Kidney capillary endothelial cell (primary cell): Measurements from ENCODE around the gene NADSYN1.
A peak's percentile ranks its signal among the peaks of the same experiment; 100 is the strongest.
"Not testable (repeated sequence)": the region's sequence is repeated elsewhere in the genome, so short reads cannot be mapped to it uniquely, and the experiment has no call there.

ENCODE experiments used
- DNase-seq: peaks from one replicate; pipeline ENCODE4 v3.0.0-alpha.2; 2018; ENCODE audit warnings: low spot score

NADSYN1 gene

DNA sequence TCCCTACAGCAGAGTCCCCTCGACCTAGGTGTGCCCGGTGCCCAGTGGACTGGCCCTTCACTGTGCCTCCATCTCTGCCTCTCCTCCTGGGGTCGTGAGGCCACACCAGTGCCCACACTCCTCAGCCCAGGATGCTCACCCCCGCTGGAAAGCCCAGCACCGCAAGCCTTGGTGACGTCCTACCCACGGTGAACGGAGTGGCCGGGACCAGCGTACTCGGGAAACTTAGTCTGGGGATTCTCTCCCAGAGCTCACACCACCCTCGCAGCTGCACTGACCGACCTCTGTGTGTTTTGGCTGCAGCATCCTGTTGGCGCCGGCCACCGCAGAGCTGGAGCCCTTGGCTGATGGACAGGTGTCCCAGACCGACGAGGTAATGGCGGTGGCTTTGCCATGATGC, 38.5 kb downstream of the NADSYN1 start:
- DNase-seq = no peak

DNA sequence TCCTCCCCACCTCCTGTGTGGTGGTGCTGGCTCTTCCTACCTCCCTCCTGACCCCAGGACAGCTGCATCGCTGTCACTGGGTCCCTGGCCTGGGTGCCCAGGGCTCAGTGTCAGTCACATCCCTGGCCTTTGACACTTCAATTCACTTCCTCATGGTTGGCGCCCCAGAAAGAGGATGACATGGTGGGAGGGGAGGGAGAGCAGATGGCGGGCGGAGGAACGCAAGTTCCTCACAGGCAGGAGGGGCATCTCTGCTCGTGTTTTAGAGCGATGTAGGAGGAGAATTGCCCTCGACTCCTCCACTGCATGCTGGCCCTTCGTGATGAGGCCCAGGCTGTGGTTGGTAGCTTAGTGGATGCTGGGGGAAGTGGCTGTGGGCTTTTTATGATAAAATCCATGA, 38.9 kb downstream of the NADSYN1 start:
- DNase-seq = no peak

DNA sequence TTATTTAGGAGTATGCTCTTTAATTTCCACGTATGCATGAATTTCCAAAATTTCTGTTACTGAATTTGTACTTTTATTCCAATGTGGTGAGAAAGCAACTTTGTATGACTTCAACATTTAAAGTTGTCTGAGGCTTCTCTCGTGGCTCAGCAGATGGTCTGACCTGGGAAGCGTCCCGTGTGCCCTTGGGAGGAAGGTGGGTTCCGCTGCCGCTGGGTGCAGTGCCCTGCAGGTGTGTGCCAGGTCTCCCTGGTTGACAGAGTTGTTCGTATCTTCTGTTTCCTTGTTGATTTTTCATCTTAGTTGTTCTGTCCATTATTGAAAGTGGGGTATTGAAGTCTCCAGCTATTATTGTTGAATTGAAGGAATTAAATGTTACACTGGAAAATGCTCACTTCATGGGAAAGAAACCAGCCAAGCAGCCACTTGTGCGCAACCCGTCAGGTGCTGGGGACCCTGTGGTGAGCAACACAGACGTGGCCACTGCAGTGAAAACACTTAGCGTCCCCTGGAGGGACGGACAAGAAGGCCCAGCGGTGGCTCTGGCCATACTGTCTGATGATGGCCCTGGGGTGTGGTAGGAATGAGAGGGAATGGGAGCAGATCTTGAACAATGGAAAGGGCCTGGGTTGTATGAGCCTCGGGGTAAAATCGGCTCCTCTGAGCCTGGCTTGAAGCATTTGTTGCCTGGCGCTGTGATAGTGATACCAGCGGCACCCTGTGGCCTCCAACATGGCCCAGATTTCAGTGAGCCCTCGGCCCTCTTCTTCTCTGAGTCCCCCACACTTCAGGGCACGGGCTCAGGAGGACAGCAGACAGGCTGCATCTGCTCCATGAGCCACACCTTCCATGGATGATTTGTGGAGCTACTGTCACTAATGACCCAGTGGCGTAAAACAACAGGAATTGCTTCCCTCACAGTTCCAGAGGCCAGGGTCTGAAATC, 42.6 kb downstream of the NADSYN1 start:
- no peak for DNase-seq

DNA sequence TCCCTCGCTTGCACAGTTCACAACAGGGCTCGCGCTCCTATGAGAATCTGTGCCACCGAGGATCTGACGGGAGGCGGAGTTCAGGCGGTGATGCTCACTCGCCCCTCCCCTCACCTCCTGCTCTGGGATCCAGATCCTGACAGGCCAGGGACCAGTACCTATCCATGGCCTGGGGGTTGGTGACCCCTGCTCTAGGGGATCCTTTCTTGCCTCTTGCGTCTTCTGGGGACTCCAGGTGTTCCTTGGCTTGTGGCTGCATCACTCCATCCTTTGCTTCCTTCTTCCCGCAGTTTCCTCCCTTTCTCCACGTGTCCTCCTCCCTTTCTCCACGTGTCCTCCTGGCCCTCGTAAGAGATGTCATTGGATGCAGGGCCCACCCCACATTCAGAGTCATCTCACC, 43.4 kb downstream of the NADSYN1 start:
- DNase-seq = no peak

DNA sequence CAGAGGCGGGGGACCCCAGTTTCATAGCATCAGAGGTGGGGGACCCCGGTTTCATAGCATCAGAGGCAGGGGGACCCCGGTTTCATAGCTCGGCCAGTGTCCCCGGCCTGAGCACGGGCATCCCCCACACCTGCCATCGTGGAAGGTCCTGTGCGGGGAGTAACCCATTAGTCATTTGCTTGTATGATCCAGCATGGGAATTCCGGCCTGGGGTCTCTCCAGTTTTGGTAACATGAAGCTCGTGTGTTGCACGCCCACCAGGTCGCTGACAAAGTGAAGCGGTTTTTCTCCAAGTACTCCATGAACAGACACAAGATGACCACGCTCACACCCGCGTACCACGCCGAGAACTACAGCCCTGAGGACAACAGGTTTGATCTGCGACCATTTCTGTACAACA, 45.1 kb downstream of the NADSYN1 start:
- DNase-seq = no peak

DNA sequence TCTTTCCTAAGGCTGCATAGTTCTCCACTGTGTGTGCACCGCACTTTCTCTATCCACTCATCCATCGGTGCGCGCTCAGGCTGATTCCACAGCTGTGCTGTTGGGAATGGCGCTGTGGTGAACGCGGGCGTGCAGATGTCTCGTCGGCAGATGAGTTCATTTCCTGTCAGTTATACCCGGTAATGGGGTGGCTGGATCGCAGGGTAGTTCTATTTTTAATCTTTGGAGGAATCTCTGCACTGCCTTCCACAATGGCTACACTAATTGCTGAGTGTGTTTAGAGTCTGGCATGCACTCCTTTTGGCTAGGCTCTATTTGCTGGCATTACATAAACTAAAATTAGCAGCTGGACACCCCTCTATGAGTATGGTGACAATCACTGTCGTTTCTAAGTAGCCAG, 46.1 kb downstream of the NADSYN1 start:
- peak; percentile 85 for DNase-seq

DNA sequence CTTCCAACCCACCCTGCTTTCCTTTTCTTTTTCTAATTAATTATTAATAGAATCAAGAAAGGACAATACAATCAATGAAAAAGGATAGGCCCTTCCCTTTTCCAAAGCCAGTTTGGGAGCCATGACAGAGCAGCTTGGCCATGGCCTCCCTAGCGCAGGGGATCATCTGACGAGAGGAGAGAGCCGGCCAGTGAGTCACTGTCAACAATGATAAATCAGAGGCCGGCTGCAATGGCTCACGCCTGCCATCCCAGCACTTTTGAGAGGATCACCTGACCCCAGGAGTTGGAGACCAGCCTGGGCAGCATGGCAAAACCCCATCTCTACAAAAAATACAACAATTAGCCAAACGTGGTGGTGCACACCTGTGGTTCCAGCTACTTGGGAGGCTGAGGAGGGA, 46.5 kb downstream of the NADSYN1 start:
- peak; percentile 58 for DNase-seq

DNA sequence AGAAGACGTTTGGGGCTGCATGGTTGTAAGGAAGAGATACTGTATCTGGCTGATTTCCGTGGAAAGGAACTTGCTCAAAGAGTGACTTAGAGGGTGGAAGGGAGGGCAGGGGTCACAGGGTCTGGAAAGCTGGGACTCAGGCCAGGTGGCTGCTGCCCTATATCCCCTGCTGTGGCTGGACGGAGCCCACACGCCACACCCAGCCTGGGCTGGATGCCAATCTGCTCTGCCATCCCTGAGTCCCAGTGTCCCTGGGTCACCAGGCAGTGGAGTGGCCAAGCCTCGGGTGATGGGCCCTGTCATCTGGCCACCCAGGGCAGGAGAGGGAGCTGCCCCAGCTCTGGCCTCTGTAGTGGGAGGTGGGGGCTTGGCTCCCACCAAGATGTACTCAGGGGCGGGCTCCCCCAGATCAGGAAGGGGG, 47.6 kb downstream of the NADSYN1 start:
- no peak for DNase-seq

DNA sequence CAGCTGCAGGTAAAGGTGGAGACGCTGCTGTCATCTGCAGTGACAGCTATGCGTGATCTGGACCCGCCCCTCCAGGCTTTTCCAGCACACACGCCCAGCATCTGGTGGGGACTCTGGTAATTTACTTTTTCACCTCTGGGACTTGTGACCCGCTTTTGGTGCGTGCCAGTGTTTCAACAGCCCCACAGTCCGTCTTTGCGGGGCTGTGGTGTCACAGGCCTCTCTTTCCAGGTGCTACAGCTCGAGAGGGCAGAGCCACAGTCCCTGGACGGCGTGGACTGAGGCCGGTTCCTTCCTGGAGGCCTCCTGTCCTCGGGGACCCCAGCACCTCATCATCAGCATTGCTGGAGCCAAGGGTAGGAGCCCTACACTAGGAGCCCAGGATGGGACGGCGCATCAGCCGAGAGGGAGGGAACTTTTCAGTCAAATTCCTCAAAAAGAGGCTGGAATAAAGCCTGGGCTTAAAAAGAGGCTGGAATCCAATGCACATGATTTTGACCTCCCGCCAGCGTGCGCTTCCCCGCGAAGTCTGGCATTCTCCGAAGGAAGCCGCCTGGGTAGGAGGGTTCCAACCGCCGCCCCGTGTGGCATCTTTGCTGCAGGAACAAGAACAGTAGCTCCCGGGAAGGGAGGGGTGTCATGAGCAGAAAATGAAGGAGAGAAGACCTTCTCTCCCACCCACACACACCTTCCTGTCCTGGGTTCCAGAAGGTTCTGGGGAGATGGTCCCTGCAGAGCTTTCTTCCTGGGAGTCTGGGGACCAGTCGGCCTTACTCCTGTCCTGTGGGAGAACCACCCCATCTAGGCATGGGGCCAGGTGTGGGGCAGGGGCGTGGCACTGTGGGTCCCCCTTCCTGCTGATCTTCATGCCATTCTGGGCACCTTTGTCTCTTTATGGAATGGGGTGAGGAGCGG, 48.3 kb downstream of the NADSYN1 start:
- DNase-seq = no peak

DNA sequence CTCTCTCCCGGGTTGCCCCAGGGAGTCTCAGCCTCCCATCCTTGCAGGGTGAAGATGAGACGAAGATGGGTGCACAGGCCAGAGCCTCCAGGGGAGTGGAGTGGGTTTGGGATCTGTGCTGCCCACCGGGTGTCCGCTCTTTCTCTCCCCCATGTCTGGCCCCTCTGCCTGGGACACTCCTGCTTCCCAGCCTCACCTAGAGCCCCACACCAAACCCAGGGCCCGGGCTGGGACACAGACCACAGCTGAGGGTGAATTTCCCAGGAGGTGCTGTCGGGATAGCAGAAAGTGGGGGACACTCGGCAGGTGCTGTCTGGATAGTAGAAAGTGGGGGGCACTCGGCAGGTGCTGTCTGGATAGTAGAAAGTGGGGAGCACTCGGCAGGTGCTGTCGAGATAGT, 49.0 kb downstream of the NADSYN1 start:
- no peak for DNase-seq

DNA sequence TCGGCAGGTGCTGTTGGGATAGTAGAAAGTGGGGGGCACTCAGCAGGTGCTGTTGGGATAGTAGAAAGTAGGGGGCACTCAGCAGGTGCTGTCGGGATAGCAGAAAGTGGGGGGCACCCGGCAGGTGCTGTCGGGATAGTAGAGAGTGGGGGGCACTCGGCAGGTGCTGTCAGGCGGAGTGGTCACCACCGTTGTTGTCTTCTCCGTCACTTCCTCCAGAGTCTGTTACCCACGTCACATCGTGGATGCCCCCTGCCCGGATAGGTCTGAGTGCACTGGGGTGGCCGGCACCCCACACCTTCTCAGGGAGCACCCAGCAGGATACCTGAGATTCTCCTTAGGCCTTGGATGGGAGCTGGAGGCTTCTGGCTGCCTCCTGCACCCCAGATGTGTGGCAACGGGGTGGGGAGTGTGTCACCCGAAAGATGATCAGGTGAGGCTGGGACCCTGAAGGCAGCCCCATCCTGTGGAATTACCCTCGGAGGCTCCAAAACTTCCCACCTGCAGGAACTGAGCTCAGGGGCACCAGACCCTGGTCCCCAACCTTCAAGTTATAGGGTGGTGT, 50.0 kb downstream of the NADSYN1 start:
- no peak for DNase-seq

DNA sequence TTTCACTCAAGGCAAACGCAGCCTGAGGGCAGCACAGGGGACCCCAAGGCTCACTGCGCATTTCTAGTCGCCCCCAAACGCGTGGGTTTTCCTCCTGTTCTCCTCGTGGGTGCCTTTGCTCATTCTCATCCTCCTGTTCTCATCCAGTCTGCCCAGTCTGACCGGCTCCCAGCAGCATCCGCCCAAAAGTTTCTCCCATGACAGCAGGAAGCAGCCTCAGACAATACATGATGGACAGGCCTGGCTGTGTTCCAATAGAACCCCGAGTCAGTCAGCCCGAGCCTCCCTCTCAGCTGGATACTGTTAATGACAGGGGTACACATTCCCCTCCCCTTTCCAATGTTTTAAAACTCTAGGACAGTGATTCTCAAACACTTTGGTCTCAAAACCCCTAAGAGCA, 51.5 kb downstream of the NADSYN1 start:
- DNase-seq = peak; percentile 80

DNA sequence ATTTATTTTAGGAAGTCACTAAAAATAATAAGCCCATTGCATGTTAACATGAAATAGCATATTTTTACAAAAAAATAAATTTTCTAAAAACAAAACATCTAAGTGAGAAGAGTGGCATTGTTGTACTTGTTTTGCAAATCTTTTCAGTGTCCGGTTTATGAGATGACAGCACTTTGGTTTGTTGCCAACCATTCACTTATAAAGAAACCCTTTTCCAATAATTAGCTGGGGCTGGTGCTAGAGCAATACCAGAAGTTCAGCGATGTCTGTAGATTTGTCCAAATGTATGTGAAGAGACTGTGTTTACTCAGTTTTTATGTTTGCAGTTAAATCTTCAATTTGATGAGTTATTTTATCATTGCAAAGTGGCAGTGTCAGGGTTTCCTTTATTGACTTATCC, 52.0 kb downstream of the NADSYN1 start:
- peak; percentile 32 for DNase-seq

DNA sequence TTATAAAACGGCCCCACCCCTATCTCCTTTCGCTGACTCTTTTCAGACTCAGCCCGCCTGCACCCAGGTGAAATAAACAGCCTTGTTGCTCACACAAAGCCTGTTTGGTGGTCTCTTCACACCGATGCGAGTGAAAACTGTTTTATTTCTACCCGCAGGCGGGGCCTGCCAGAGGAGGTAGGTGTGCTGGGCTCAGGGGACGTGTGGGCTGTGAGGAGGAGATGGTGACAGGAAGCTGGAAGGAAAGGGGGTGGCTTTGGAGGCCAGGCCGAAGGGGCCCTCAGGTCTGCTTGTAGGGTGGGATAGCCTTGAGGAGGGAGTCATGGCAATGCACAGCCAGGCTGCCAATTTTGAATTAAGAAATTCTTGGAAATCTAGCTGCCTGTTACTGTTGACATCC, 52.8 kb downstream of the NADSYN1 start:
- DNase-seq = no peak

DNA sequence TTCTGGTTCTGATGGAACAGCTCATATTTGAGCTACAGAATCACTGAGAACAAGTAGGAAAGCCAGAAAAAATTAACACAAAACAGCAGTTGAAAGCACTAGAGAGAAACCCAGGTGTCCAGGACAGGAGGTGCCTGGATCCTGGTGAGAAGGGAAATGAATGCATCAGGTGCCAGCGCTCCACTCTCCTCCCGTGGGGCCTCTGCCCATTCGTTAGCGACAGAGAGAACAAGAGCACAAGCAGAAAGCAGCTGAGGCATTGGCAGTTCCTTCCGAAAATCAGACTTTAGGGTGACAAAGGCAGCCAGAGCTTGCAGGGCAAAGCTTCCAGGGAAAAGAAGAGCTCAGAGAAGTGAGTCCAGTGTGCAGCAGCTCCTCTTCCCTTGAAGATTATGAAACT, 54.1 kb downstream of the NADSYN1 start:
- no peak for DNase-seq

DNA sequence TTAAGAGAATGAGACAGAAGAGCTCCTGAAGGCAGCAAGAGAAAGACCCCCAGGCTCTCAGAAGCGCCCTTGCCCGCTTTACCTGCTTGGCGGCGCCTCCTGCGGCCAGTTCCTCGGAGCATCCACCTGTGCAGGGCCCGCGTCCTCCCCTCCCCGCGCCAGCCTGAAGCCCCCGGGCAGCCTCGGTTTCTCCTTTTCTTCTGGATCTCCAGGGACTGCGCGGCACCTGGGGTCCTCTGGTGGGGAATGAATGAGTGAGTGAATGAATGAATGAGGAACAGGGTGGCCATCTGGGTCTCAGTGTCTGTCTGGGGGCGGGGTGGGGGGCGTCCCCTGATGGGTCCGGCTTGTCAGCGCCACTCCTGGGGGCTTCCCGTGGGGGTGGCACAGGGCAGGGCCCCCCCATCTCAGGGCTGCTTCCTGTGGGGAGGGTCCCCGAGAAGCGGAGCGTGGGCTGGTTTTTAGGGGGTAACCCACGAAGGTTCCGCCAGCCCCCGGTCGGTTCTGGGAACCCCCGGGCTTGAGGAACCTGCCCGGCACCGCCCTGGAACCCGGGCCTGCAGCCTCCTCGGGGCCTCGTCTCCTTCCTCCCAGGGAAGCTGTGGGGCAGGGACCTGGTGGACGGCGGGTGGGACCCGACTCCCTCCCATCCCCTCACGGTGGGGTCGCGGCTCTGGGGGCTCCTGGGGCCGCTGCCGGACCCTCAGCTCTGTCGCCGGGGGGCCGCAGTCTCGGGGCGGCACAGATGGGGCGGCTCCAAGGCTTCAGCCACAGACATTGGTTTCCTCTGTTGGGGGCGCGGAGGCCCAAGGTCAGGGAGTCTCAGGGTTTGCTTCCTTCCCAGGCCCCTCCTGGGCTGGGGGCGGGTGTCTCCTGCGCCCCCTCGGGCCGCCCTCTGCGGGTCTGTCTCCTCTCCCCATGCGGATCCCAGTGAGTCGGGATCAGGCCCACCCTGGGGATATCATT, 65.8 kb downstream of the NADSYN1 start:
- DNase-seq = no peak

DNA sequence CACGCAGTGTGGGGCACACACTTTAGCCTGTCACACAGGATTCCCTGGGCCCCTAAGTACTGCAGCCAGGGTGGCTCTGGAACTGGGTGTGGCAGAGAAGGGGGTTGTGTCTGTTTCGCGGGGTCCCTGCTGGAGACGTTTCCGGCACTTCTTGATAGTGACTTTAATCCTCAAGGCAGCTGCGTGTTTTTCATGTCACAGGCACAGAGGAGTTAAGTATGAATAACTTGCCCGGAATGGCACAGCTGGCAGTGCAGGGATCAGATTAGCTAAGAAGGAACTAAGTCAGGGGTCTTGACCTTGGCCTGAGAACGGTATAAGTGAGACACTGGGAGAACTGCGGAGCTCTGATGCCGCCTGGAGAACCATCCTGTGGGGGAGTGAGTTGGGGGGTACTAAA, 66.5 kb downstream of the NADSYN1 start:
- no peak for DNase-seq

DNA sequence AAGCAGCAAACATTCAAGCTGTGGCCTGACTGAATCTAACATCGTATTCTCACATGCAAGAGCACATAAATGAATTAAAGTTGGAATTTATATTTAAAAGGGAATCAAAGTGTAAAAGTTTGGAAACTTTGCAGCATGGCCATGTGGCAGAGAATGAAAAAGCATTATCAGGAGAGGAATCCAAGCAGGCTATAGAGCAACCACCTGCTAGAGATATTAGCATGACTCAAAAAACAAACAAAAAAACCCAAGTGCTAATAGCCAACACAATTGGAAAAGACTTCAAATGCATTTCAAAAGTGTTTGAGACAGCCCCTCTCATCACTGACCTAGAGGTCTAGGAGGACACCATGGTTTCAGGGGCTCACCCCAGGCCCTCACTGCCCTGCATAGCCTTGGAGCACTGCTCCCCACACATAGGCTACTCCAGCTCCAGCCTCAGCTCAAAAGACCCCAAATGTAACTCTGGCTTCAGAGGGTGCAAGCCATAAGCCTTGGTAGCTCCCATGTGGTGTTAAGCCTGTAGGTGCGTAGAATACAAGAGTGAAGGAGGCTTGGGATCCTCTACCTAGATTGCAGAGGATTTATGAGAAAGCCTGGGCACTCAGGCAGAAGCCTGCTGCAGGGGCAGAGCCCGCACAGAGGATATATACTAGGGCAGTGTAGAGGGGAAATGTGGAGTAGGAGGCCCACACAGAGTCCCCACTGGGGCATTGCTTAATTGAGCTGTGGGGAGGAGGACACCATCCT, 72.4 kb downstream of the NADSYN1 start:
- no peak for DNase-seq

DNA sequence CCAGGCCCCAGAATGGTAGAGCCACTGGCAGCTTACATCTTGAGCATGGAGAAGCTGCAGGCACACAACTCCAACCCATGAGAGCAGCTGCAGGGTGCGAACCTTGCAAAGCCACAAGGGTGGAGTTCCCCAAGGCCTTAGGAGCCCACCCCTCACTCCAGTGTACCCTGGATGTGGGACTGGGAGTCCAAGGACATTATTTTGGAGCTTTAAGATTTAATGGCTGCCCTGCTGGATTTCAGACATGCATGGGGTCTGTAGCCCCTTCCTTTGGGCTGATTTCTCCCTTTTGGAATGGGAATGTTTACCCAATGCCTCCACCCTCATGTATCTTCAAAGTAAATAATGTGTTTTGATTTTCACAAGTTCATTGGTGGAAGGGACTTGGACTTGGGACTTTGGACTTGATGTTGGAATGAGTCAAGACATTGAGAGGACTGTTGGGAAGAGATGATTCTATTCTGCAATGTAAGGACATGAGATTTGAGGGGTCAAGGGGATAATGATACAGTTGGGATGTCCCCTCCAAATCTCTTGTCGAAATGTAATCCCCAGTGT, 73.0 kb downstream of the NADSYN1 start:
- no peak for DNase-seq

DNA sequence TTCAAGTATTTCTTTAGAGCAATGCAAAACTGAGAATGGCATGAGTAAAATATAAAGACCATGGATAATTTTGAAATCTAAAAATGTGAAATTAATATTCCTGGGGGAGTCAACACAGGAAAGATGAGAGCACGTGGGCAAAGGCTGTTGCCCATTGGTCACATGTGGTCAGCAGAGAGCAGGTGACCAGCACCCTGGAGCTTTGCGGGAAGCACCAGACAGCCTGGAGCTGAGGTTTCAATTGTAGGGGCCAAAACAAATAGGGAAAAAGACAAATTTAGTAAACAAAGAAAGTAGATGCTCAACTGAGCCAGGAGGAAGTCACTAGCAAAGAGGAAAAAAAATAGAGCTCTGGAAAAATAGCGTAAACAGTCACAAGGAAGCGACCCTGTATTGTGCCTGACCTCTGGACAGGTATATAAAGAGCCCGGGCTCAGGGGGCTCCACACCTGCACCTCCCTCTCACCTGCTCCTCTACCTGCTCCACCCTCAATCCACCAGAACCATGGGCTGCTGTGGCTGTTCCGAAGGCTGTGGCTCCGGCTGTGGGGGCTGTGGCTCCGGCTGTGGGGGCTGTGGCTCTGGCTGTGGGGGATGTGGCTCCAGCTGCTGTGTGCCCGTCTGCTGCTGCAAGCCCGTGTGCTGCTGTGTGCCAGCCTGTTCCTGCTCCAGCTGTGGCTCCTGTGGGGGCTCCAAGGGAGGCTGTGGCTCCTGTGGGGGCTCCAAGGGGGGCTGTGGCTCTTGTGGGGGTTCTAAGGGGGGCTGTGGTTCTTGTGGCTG, 74.0 kb downstream of the NADSYN1 start, which contains the start of gene KRTAP5-7:
TSS of gene KRTAP5-7 (plus strand) at position 472 of the 780 bp plus-strand sequence. CDS start at position 506, 34 bp downstream.
- DNase-seq = not testable (repeated sequence)
